Measurements from ENCODE around the gene UTP25. TPM values are rescaled to one million over a fixed set of nuclear protein-coding genes. Genes with fewer than 3 reads are reported as not detected.
A peak's percentile ranks its signal among the peaks of the same experiment; 100 is the strongest.

UTP25 gene
- total RNA-seq, 1 experiment from 2014 or later = 8.7 TPM

GRCh38 chr1:209815931-209816341, 11.8 kb upstream of the UTP25 start:
- DNase-seq = no peak
- Histone ChIP-seq H3K36me3 (replicated peaks; ENCODE audit: control insufficient read depth, insufficient read depth, low read length) (no peaks in the 10 kb centered on the region), H3K4me3 (ENCODE audit: insufficient read depth, low read depth, low read length) (no peak overlapping the region), H3K27me3 (ENCODE audit: control insufficient read depth, insufficient read depth, low read length) (peaks cover 3% of the 10 kb centered on the region; the same call in 1 of the 2 replicates)

DNA sequence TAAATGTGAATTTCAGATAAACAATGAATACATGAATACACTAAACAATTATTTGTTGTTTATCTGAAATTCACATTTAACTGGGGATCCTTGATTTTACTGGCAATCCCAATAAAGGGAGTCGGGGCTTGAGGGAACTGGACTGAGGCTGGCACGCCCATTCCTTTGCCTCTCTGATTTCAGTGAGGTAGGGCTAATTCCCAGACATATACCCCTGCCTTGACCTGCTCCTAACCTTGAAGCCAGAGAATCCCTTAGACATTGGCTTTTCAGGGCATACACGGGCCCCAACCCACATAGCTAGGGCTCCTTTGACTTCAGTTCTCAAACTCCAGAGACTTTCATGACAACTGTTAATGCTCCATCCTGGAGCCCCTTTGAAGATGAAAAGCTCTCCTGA, 10.8 kb upstream of the UTP25 start:
- H3K36me3 ChIP-seq (replicated peaks; ENCODE audit: control insufficient read depth, insufficient read depth, low read length) = no peaks in the 10 kb centered on the region
- DNase-seq = no peak

GRCh38 chr1:209817691-209818090, 10.1 kb upstream of the UTP25 start:
- no peaks in the 10 kb centered on the region for H3K36me3 ChIP-seq (replicated peaks; ENCODE audit: control insufficient read depth, insufficient read depth, low read length)
- no peak for DNase-seq
- no peak overlapping the region for H3K4me3 ChIP-seq (ENCODE audit: insufficient read depth, low read depth, low read length)
- H3K27me3 ChIP-seq (ENCODE audit: control insufficient read depth, insufficient read depth, low read length) = peaks cover 3% of the 10 kb centered on the region; the same call in 1 of the 2 replicates

More for the DNA sequence above, 10.8 kb upstream of the UTP25 start:
- peaks cover 3% of the 10 kb centered on the region; the same call in 1 of the 2 replicates for H3K27me3 ChIP-seq (ENCODE audit: control insufficient read depth, insufficient read depth, low read length)
- no peak overlapping the region for H3K4me3 ChIP-seq (ENCODE audit: insufficient read depth, low read depth, low read length)

- Histone ChIP-seq H3K4me3 (ENCODE audit: insufficient read depth, low read depth, low read length) (no peak overlapping the region), H3K27me3 (ENCODE audit: control insufficient read depth, insufficient read depth, low read length) (peaks cover 3% of the 10 kb centered on the region; the same call in 1 of the 2 replicates), H3K36me3 (replicated peaks; ENCODE audit: control insufficient read depth, insufficient read depth, low read length) (no peaks in the 10 kb centered on the region)
- DNase-seq = no peak
Observed at GRCh38 chr1:209819058-209819457, 8.7 kb upstream of the UTP25 start.

- Histone ChIP-seq H3K27me3 (ENCODE audit: control insufficient read depth, insufficient read depth, low read length) (peaks cover 3% of the 10 kb centered on the region; the same call in 1 of the 2 replicates), H3K4me3 (ENCODE audit: insufficient read depth, low read depth, low read length) (no peak overlapping the region), H3K36me3 (replicated peaks; ENCODE audit: control insufficient read depth, insufficient read depth, low read length) (no peaks in the 10 kb centered on the region)
- no peak for DNase-seq
Observed at GRCh38 chr1:209820986-209821385, 6.8 kb upstream of the UTP25 start.

GRCh38 chr1:209822706-209823105, 5.1 kb upstream of the UTP25 start:
- Histone ChIP-seq H3K36me3 (replicated peaks; ENCODE audit: control insufficient read depth, insufficient read depth, low read length) (no peaks in the 10 kb centered on the region), H3K4me3 (ENCODE audit: insufficient read depth, low read depth, low read length) (no peak overlapping the region), H3K27me3 (ENCODE audit: control insufficient read depth, insufficient read depth, low read length) (peaks cover 3% of the 10 kb centered on the region; the same call in 1 of the 2 replicates)
- no peak for DNase-seq

- Histone ChIP-seq H3K4me3 (ENCODE audit: insufficient read depth, low read depth, low read length) (no peak overlapping the region), H3K36me3 (replicated peaks; ENCODE audit: control insufficient read depth, insufficient read depth, low read length) (no peaks in the 10 kb centered on the region), H3K27me3 (ENCODE audit: control insufficient read depth, insufficient read depth, low read length) (peaks cover 3% of the 10 kb centered on the region; the same call in 1 of the 2 replicates)
- peak; percentile 28 for DNase-seq
Observed at GRCh38 chr1:209823143-209824041, 4.4 kb upstream of the UTP25 start.

DNA sequence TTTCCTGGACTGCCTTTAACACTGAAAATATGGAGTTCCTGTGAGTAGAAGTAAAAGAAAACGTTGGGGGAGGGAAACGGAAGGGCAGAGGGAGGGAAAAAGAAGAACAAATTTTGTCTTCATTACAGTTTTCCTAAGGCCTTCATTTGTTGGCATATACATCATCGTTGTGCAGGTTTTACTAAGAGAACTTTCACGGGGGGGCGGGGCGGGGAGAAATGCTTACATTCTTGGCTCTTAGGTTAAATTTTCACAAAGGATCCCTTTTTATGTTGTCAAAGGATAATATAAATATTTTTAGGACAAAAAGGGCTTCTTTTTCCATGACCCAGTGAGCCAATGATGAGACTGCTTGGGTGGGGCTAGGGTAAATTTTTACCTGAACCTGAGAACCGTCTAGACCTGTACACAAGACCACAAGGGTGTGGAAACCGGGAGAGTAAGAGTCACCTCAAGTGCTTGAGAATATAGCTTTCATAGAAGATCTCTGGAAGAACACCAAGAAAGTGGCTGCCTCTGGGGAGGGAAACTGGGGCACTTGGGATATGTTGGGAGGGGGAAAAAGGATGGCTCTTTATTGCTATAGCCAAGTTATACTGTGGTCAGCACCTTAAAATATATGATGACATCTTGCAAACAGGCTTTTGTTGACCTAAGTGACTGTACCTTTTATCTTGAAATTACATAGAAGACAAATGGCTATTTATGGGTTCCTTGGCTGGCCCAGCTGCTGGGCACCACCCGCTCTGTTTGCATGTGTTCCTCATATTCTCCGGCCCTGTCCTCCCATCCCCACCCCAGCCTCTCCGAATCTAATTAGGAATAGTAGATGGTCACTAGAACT, 2.0 kb upstream of the UTP25 start:
- no peak for DNase-seq
- Histone ChIP-seq H3K36me3 (replicated peaks; ENCODE audit: control insufficient read depth, insufficient read depth, low read length) (peaks cover 1% of the 10 kb centered on the region), H3K27me3 (ENCODE audit: control insufficient read depth, insufficient read depth, low read length) (no peaks in the 10 kb centered on the region; the same call in 1 of the 2 replicates), H3K4me3 (ENCODE audit: insufficient read depth, low read depth, low read length) (no peak overlapping the region)

DNA sequence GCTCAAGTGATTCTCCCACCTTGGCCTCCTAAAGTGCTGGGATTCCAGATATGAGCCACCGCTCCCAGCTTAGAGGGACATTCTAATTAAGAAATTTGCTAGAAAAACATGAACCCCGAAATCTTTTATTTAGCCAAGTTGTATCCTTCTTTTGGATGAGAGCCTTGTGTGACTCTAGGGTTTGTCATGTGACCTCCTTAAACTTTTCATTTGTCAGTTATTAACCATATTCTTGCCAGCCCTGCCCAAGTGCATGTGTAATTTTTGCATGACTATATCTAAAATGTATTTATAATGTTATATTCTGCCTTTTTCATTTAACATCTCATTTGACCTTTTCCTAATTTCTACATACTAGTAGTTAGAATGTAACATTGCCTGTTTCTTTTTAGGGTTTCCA, 1.9 kb downstream of the UTP25 start:
- no peak overlapping the region for H3K4me3 ChIP-seq (ENCODE audit: insufficient read depth, low read depth, low read length)
- peaks cover 18% of the 10 kb centered on the region for H3K36me3 ChIP-seq (replicated peaks; ENCODE audit: control insufficient read depth, insufficient read depth, low read length)
- DNase-seq = no peak
- H3K27me3 ChIP-seq (ENCODE audit: control insufficient read depth, insufficient read depth, low read length) = no peaks in the 10 kb centered on the region

DNA sequence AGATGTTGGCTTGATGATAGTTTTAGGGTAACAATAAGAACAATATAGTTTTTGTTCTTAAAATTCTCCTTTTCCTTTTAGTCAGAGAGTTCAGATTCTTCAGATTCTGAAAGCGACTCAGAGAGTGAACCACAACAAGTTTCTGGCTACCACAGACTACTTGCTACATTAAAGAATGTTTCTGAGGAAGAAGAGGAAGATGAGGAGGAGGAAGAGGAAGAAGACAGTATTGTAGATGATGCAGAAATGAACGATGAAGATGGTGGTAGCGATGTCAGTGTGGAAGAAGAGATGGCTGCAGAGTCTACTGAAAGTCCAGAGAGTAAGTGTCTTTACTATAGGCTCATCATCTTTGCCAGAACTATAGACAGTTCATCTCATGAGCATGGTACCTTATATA, 3.0 kb downstream of the UTP25 start:
- H3K4me3 ChIP-seq (ENCODE audit: insufficient read depth, low read depth, low read length) = no peak overlapping the region
- no peaks in the 10 kb centered on the region for H3K27me3 ChIP-seq (ENCODE audit: control insufficient read depth, insufficient read depth, low read length)
- peaks cover 18% of the 10 kb centered on the region for H3K36me3 ChIP-seq (replicated peaks; ENCODE audit: control insufficient read depth, insufficient read depth, low read length)
- no peak for DNase-seq

DNA sequence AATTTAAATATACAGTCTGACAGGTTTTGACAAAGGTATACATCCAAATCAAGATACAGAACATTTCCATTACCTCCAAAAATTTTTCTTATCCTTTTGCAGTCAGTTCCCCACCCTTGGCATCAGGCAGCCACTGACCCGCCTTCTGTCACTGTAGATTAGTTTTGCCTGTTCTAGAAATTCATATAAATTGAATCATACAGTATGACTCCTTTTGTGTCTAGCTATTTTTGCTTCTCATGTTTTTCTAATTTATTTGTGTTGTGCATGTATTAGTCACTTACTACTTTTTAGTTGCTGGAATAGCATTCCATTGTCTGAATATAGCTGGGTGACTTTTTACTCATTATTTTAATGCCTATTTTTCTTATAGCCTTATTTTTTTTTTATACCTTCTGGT, 3.8 kb downstream of the UTP25 start:
- no peaks in the 10 kb centered on the region for H3K27me3 ChIP-seq (ENCODE audit: control insufficient read depth, insufficient read depth, low read length)
- H3K4me3 ChIP-seq (ENCODE audit: insufficient read depth, low read depth, low read length) = no peak overlapping the region
- peaks cover 19% of the 10 kb centered on the region for H3K36me3 ChIP-seq (replicated peaks; ENCODE audit: control insufficient read depth, insufficient read depth, low read length)
- DNase-seq = no peak

DNA sequence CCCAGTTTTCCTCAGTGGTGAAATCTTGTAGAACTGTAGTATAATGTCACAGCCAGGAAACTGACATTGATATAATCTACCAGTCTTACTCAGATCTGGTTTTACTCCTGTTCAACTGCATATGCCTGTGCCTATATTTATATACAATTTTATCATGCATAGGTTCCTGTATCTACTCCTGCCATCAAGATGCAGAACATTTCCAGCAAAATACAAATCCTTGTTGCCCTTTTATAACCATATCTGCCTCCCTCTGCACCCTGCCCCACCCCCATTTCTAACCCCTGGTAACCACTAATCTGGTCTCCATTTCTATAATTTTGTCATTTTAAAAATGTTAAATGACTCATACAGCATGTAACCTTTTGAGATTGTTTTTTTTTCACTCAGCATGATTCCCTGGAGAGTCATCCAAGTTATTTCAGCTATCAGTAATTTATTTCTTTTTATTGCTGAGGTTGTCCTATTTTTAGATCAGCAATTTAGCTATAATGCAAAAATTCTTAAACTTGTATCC, 8.1 kb downstream of the UTP25 start:
- H3K27me3 ChIP-seq (ENCODE audit: control insufficient read depth, insufficient read depth, low read length) = no peaks in the 10 kb centered on the region
- no peak overlapping the region for H3K4me3 ChIP-seq (ENCODE audit: insufficient read depth, low read depth, low read length)
- peaks cover 28% of the 10 kb centered on the region for H3K36me3 ChIP-seq (replicated peaks; ENCODE audit: control insufficient read depth, insufficient read depth, low read length)
- DNase-seq = no peak

- Histone ChIP-seq H3K36me3 (replicated peaks; ENCODE audit: control insufficient read depth, insufficient read depth, low read length) (peaks cover 30% of the 10 kb centered on the region), H3K27me3 (ENCODE audit: control insufficient read depth, insufficient read depth, low read length) (no peaks in the 10 kb centered on the region), H3K4me3 (ENCODE audit: insufficient read depth, low read depth, low read length) (no peak overlapping the region)
- DNase-seq = no peak
Observed at GRCh38 chr1:209837671-209838070, 9.9 kb downstream of the UTP25 start.

DNA sequence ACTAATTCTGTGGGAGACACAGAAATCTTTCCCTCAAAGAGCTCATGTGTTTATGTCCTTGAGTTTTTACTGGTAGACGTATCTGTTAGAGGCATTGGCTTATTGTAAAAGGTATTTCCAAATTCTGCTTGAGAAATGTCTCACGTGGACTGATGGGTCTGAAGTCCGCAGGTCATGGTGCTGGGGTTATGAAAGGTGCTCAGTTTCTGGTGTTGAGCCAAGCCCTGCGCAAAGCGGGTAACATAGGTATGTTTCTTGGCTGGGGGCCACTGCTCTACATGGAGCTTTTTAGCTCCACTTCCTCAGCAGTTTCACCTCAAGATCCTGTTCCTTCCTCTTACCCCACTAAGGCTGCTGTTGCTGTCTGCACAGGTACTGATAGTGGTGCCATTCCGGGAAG, 10.8 kb downstream of the UTP25 start:
- DNase-seq = no peak
- Histone ChIP-seq H3K27me3 (ENCODE audit: control insufficient read depth, insufficient read depth, low read length) (no peaks in the 10 kb centered on the region), H3K4me3 (ENCODE audit: insufficient read depth, low read depth, low read length) (no peak overlapping the region), H3K36me3 (replicated peaks; ENCODE audit: control insufficient read depth, insufficient read depth, low read length) (peaks cover 29% of the 10 kb centered on the region)

Data from H7 (cell line).